ENCODE results near the gene GTPBP8. TPM values are rescaled to one million over a fixed set of nuclear protein-coding genes. Genes with fewer than 3 reads are reported as not detected.

Gene GTPBP8
- total RNA-seq, 2 donors from 2014 or later, result 17.0 to 17.2 TPM

GRCh38 chr3:112995800-112996199, 5.0 kb downstream of the GTPBP8 start:
- intact Hi-C loops (cut with DNase I), result no loop called here
- TF ChIP-seq CTCF (IDR thresholded peaks at IDR 0.05), result no peak
- no peak overlapping the region for H3K9ac ChIP-seq (ENCODE audit: low read depth in 2 of 2, low read length in 2 of 2)
- no peak for DNase-seq
- H3K27ac ChIP-seq, result no peak overlapping the region
- no peaks in the 10 kb centered on the region for H3K27me3 ChIP-seq
- H3K4me1 ChIP-seq, result peaks cover 3% of the 10 kb centered on the region
- H3K9me3 ChIP-seq, result no peaks in the 10 kb centered on the region
- H3K4me3 ChIP-seq, result no peak overlapping the region
- no peaks in the 10 kb centered on the region for H3K36me3 ChIP-seq

- Histone ChIP-seq H3K27ac (no peak overlapping the region), H3K4me3 (no peak overlapping the region), H3K36me3 (peaks cover 3% of the 10 kb centered on the region), H3K4me1 (no peaks in the 10 kb centered on the region), H3K9me3 (no peaks in the 10 kb centered on the region), H3K9ac (ENCODE audit: low read depth in 2 of 2, low read length in 2 of 2) (no peak overlapping the region), H3K27me3 (no peaks in the 10 kb centered on the region)
- TF ChIP-seq CTCF (IDR thresholded peaks at IDR 0.05), result no peak
- intact Hi-C loops (cut with DNase I), result no loop called here
- DNase-seq, result no peak
Measured at GRCh38 chr3:113000691-113001090, 9.9 kb downstream of the GTPBP8 start.

- no peaks in the 10 kb centered on the region for H3K27me3 ChIP-seq
- intact Hi-C loops (cut with DNase I), result no loop called here
- H3K4me1 ChIP-seq, result no peaks in the 10 kb centered on the region
- no peak overlapping the region for H3K4me3 ChIP-seq
- no peaks in the 10 kb centered on the region for H3K9me3 ChIP-seq
- peaks cover 3% of the 10 kb centered on the region for H3K36me3 ChIP-seq
- DNase-seq, result no peak
- no peak for TF ChIP-seq CTCF (IDR thresholded peaks at IDR 0.05)
- H3K9ac ChIP-seq (ENCODE audit: low read depth in 2 of 2, low read length in 2 of 2), result no peak overlapping the region
- H3K27ac ChIP-seq, result no peak overlapping the region
Measured at GRCh38 chr3:113002037-113002436, 11.3 kb downstream of the GTPBP8 start.

- no peak overlapping the region for H3K9ac ChIP-seq (ENCODE audit: low read depth in 2 of 2, low read length in 2 of 2)
- H3K4me3 ChIP-seq, result no peak overlapping the region
- H3K36me3 ChIP-seq, result peaks cover 9% of the 10 kb centered on the region
- H3K27ac ChIP-seq, result no peak overlapping the region
- H3K27me3 ChIP-seq, result no peaks in the 10 kb centered on the region
- no peaks in the 10 kb centered on the region for H3K9me3 ChIP-seq
- no peak for DNase-seq
- no peak for TF ChIP-seq CTCF (IDR thresholded peaks at IDR 0.05)
- intact Hi-C loops (cut with DNase I), result no loop called here
- H3K4me1 ChIP-seq, result no peaks in the 10 kb centered on the region
Measured at GRCh38 chr3:113002679-113003078, 11.9 kb downstream of the GTPBP8 start.

- no peaks in the 10 kb centered on the region for H3K4me1 ChIP-seq
- intact Hi-C loops (cut with DNase I), result no loop called here
- no peak for DNase-seq
- H3K4me3 ChIP-seq, result no peak overlapping the region
- no peak for TF ChIP-seq CTCF (IDR thresholded peaks at IDR 0.05)
- H3K27me3 ChIP-seq, result no peaks in the 10 kb centered on the region
- H3K9ac ChIP-seq (ENCODE audit: low read depth in 2 of 2, low read length in 2 of 2), result no peak overlapping the region
- H3K27ac ChIP-seq, result no peak overlapping the region
- no peaks in the 10 kb centered on the region for H3K9me3 ChIP-seq
- H3K36me3 ChIP-seq, result peaks cover 10% of the 10 kb centered on the region
Measured at GRCh38 chr3:113005611-113006010, 14.8 kb downstream of the GTPBP8 start.

Data from colonic mucosa (tissue), 4 donors.